ENCODE results near the gene WSCD1. TPM values are rescaled to one million over a fixed set of nuclear protein-coding genes. Genes with fewer than 3 reads are reported as not detected.

The WSCD1 gene
- total RNA-seq, 6 experiments from 2014 or later, result 1.3 to 4.6 (median 1.6) TPM

DNA sequence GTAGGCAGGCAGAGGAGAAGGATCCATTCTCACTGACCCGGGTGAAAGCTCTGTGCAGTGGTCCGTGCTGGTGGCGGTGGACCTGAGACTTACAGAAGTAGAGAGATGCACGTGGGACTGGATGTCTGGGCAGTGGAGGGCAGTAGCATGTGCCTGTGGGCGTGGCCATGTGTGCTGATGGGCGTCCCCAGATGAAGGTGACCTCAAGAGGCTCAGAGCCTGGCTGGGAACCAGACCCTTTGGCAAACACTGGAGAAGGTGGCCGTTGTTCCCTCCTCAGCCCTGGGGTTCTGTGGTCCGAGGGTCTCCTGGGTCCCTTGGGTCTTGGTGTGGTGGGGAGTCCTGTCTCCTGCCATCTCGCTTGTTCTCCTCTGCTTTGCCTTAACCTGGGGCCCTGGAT is 15.6 kb downstream of the WSCD1 start:
- no peak for TF ChIP-seq POLR2A (IDR thresholded peaks at IDR 0.05)
- TF ChIP-seq, protein P1, sequence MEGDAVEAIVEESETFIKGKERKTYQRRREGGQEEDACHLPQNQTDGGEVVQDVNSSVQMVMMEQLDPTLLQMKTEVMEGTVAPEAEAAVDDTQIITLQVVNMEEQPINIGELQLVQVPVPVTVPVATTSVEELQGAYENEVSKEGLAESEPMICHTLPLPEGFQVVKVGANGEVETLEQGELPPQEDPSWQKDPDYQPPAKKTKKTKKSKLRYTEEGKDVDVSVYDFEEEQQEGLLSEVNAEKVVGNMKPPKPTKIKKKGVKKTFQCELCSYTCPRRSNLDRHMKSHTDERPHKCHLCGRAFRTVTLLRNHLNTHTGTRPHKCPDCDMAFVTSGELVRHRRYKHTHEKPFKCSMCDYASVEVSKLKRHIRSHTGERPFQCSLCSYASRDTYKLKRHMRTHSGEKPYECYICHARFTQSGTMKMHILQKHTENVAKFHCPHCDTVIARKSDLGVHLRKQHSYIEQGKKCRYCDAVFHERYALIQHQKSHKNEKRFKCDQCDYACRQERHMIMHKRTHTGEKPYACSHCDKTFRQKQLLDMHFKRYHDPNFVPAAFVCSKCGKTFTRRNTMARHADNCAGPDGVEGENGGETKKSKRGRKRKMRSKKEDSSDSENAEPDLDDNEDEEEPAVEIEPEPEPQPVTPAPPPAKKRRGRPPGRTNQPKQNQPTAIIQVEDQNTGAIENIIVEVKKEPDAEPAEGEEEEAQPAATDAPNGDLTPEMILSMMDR (IDR thresholded peaks at IDR 0.05), result no peak
- no peak for DNase-seq
- Histone ChIP-seq H3K4me3 (no peak overlapping the region), H3K4me1 (no peaks in the 10 kb centered on the region), H3K36me3 (no peaks in the 10 kb centered on the region), H3K27ac (no peak overlapping the region), H3K27me3 (no peaks in the 10 kb centered on the region), H3K9me3 (no peaks in the 10 kb centered on the region)
- intact Hi-C loops (cut with DNase I), result no loop called here
- ATAC-seq, result no peak
- 73% methylated on average over 6 of the region's 9 CpGs for WGBS (ENCODE audit: insufficient coverage, low coverage, low lambda C conversion rate, missing lambda C conversion rate)

DNA sequence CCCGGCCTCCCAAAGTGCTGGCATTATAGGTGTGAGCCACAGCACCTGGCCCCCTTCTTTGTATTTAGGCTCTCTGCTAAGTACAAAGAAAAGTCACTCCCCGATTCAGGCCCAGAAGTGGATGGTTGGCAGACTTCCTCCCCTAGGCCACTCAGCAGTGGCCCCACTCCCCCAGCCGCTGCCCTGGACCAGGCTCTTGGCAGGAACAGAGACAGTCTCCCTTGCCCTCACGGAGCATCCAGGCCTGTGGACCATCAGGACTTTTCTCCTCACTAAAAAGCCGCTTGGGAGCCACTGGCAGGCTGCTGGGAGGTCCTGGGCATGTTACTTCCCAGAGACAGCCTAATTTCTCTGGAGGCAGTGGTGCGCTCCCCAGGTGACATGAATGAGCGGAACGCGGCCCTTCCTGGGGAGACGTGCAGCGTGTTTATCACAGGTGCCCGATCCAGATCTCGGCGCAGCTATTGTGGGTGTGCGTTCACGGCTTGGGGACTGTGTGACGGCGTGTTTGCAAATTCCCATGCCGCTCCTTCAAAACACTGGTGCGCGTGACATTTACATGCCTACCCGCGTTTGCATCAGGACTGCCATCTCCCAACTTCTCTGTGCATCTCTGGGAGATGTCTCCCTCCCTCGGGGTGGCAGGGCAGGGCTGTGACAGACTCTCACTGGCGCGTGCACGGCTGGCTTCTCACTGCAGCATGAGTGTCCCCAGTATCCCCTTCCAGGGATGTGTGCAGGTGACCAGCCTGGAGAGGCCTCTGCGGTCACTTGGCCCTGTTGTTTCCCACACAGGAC is 16.6 kb downstream of the WSCD1 start:
- Histone ChIP-seq H3K36me3 (no peaks in the 10 kb centered on the region), H3K4me1 (no peaks in the 10 kb centered on the region), H3K27me3 (no peaks in the 10 kb centered on the region), H3K9me3 (no peaks in the 10 kb centered on the region), H3K4me3 (no peak overlapping the region), H3K27ac (no peak overlapping the region)
- intact Hi-C loops (cut with DNase I), result no loop called here
- WGBS (ENCODE audit: insufficient coverage, low coverage, low lambda C conversion rate, missing lambda C conversion rate), result 94% methylated on average over 22 of the region's 28 CpGs
- DNase-seq (no peak), ATAC-seq (no peak)
- TF ChIP-seq, protein P1 (IDR thresholded peaks at IDR 0.05), result no peak
- TF ChIP-seq POLR2A (IDR thresholded peaks at IDR 0.05), result no peak

DNA sequence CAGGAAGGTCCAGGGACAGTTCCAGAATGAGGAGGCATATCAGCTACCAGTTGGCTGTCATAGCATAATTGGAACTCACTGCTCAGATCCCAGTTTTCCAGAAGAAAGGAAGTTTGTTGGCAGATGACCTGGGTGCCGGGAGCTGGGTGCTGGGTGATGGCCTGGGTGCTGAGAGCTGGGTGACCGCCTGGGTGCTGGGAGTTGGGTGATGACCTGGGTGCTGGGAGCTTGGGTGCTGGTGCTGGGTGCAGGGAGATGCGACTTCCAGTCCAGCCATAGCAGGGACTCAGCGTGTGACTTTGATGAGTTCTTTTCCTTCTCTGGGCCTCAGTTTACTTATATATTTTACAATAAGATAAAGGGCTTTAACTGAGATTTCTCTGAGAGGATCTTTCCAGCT is 18.0 kb downstream of the WSCD1 start:
- WGBS (ENCODE audit: insufficient coverage, low coverage, low lambda C conversion rate, missing lambda C conversion rate), result 100% methylated on average over 1 of the region's 4 CpGs
- Histone ChIP-seq H3K9me3 (no peaks in the 10 kb centered on the region), H3K4me1 (no peaks in the 10 kb centered on the region), H3K27ac (no peak overlapping the region), H3K36me3 (no peaks in the 10 kb centered on the region), H3K27me3 (no peaks in the 10 kb centered on the region), H3K4me3 (no peak overlapping the region)
- no peak for DNase-seq
- no peak for ATAC-seq
- TF ChIP-seq, protein P1 (IDR thresholded peaks at IDR 0.05), result no peak
- no peak for TF ChIP-seq POLR2A (IDR thresholded peaks at IDR 0.05)
- intact Hi-C loops (cut with DNase I), result no loop called here

DNA sequence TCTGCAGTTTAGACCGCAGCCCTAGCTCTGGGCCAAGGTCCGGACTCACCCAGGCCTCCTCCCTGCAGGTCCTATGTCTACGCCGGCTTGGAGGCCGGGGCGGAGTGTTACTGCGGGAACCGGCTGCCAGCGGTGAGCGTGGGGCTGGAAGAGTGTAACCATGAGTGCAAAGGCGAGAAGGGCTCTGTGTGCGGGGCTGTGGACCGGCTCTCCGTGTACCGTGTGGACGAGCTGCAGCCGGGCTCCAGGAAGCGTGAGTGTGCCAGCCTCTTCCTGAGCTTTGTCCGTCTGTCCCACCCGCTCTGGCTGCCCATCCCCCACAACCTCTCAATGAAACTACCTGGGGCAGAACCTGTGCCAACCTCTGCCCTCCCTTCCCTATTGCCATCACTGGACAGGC is 20.1 kb downstream of the WSCD1 start:
- no peaks in the 10 kb centered on the region for H3K27me3 ChIP-seq
- no peak for DNase-seq
- H3K27ac ChIP-seq, result no peak overlapping the region
- H3K4me3 ChIP-seq, result no peak overlapping the region
- ATAC-seq, result no peak
- H3K36me3 ChIP-seq, result no peaks in the 10 kb centered on the region
- TF ChIP-seq, protein P1 (IDR thresholded peaks at IDR 0.05), result no peak
- no peak for TF ChIP-seq POLR2A (IDR thresholded peaks at IDR 0.05)
- intact Hi-C loops (cut with DNase I), result no loop called here
- H3K4me1 ChIP-seq, result no peaks in the 10 kb centered on the region
- 92% methylated on average over 4 of the region's 20 CpGs for WGBS (ENCODE audit: insufficient coverage, low coverage, low lambda C conversion rate, missing lambda C conversion rate)
- no peaks in the 10 kb centered on the region for H3K9me3 ChIP-seq
